HL-60/S4 treated with retinoic acid at 250 ng/mL for 4 days and 3 days (cell line): ENCODE measurements around the gene CCDC13.
"Not testable (repeated sequence)": the region's sequence is repeated elsewhere in the genome, so short reads cannot be mapped to it uniquely, and the experiment has no call there.

Experiments used
- in situ Hi-C: fragments of 300-500 bp; cut with MboI; formaldehyde crosslinking; loops from 2 replicates; pipeline ENCODE4 v1.7.0; 2022; ENCODE audit warnings: low sequenced_read_pairs

Gene CCDC13, protein sequence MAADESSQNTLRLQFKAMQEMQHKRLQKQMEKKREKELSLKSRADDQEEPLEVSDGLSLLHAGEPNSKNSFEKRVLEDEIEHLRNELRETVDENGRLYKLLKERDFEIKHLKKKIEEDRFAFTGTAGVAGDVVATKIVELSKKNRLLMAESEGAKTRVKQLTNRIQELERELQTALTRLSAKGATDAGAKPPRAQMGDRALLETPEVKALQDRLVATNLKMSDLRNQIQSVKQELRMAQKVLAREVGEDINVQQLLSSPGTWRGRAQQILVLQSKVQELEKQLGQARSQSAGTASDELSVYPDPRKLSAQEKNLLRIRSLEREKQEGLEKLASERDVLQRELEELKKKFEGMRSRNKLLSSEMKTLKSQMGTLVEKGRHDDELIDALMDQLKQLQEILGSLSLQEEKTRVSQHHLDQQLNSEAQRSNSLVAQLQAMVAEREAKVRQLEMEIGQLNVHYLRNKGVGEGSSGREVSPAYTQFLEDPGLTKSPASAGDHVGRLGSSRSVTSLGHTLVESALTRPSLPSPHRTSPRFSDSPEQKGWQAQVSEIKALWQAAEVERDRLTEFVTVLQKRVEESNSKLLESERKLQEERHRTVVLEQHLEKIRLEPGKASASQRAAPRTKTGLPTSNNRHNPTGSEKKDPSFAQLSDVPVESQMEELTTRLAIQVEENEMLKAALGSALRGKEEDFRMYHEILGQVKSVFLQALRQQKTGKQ

GRCh38 chr3:42772670-42773408 lies at the start of gene CCDC13:
Gene CCDC13 (minus strand): TSS chr3:42773253. CDS start chr3:42758345, 14,908 bp downstream.
- in situ Hi-C loops: no loop called here

GRCh38 chr3:42822828-42823227 lies 49.8 kb upstream of the CCDC13 start:
- in situ Hi-C loops: no loop called here

- in situ Hi-C loops: no loop called here
These were observed 47.6 kb upstream of the CCDC13 start for GRCh38 chr3:42820746-42821051.

DNA sequence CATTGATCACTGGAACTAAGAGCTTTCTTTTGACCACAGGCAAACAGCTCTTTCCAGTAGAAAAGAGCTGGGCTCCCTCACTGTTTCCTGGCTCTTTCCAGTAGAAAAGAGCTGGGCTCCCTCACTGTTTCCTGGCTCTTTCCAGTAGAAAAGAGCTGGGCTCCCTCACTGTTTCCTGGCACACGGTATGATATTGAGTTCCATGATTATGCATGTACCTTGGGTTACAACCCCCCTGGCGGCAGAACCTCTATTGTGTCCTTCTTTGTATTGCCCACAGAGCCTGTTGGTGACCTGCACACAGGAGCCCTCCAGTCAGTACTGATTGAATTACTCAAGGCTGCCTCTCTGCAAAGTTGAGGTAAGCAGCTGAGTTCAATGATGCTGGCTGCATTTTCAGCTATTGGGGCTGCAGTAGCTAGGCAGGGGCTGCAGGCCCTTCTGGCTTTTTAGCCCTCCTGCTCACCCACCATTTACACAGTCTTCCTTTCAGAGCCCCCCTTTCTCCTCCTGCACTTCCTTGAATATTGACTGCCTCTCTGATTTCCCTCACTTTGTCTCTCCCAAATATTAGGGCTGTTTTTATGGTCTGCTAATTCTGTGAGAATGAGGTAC lies 46.4 kb upstream of the CCDC13 start:
- in situ Hi-C loops: no loop called here

DNA sequence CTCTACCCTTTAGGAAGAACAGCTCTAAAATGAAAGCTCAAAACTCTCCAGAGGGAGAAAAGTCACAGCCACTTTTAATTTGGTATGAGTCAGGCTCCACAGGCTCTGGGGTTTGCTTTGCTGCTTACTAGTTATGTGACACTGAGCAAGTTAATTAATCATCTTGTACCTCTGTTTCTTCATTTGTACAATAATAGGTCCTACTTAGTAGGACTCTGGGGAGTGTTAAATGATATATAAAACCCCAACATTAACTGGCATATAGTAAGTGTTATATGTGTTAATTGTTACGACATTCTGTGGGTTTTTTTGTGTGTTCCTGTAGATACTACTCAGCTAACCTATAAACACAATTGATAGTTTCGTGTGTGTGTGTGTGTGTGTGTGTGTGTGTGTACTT lies 42.8 kb upstream of the CCDC13 start:
- in situ Hi-C loops: no loop called here

DNA sequence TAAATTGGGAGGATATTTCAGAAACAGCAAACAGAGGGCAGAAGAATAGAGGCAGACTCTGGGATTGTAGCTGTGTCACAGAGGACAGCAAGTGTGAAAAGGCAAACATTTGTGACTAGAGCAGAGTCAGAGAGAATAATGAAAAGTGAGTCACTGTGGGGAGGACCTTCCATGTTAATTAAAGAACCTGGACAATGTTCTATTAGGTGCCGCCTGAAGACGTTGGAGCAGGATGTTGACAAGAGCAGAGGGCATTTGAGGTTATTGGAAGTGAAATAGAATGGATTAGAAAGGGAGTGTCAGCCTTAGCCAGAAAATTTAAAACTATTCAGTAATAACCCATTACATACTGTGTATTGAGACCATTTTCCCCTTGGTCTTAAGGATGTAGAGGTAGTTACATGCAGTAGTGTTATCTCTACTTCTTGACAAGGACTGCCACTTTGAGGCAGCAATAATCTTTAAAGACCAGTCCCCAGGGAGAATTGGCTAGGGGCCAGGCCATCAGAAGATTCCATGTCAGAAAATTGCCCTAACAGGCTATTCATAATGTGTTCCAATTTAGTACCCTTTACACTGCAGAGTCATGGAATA lies 42.0 kb upstream of the CCDC13 start:
- in situ Hi-C loops: no loop called here

DNA sequence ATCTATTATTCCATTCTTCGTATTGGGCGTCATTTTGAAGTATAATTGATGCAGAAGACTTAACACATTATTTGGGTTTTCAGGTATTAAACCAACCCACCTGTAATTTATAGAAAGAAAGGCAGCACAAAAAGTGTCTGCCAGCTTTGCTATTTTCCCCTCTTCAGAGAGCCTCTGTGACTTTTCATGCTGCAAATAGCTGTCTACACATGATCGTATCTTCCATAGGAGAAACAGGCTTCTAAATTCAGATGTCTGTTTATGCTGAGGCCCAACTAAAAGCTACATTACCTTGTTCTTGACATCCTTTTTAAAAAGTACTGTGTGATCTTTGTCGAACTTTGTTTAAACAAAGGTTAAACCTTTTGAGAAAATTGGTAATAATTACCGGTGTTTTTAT lies 41.2 kb upstream of the CCDC13 start:
- in situ Hi-C loops: no loop called here

GRCh38 chr3:42811118-42811883 lies 38.2 kb upstream of the CCDC13 start:
- in situ Hi-C loops: not testable (repeated sequence)

- in situ Hi-C loops: not testable (repeated sequence)
These were observed 37.7 kb upstream of the CCDC13 start for GRCh38 chr3:42810706-42811105.

- in situ Hi-C loops: no loop called here
These were observed 36.1 kb upstream of the CCDC13 start, which contains the start of gene ACKR2 for GRCh38 chr3:42809202-42809601. Gene ACKR2 (plus strand): TSS chr3:42809445. CDS start chr3:42864503, 55,058 bp downstream.

DNA sequence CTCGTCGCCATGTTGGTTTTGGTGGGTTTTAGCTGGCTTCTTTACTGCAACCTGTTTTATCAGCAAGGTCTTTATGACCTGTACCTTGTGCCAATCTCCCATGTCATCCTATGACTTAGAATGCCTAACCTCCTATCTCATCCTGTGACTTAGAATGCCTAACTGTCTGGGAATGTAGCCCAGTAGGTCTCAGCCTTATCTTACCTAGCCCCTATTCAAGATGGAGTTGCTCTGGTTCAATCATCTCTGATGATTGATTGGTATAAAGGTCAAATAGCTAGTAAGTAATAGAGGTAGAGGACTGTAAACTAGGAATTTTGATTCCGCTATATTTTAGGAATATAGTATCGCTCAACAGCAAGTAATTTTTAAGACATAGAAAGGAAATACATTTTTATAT lies 34.9 kb upstream of the CCDC13 start:
- in situ Hi-C loops: no loop called here

DNA sequence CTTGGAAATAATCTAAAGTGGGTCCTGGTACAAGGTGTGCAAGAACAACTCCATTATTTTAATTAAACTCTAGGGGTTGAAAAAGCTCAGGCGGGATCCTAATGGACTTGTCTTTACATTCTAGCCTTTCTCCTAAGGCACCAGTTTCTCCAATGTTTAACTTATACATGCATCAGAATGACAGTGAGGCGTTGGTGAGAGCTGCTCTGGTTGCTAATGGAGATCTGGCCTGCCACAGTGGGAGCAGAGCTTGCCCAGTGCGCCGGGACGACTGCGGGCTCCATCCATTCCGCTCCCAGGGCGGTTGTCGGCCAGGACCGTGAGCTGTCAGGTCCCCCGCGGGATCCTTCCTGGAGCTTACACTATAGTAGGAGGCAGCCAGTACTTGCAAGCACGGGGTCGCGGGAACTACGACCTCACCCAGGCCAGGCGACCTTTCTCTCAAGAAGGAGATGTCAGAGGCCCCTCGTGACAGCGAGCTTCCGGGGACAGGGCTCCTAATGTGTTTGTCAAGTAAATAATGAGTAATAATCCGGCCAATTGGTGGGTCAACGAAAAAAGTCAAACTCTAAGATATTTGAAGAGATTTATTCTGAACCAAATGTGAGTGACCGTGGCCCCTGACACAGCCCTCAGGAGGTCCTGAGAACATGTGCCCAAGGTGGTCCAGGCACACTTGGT lies 32.2 kb upstream of the CCDC13 start:
- in situ Hi-C loops: no loop called here

- in situ Hi-C loops: no loop called here
These were observed 31.7 kb upstream of the CCDC13 start for GRCh38 chr3:42804831-42805132.

DNA sequence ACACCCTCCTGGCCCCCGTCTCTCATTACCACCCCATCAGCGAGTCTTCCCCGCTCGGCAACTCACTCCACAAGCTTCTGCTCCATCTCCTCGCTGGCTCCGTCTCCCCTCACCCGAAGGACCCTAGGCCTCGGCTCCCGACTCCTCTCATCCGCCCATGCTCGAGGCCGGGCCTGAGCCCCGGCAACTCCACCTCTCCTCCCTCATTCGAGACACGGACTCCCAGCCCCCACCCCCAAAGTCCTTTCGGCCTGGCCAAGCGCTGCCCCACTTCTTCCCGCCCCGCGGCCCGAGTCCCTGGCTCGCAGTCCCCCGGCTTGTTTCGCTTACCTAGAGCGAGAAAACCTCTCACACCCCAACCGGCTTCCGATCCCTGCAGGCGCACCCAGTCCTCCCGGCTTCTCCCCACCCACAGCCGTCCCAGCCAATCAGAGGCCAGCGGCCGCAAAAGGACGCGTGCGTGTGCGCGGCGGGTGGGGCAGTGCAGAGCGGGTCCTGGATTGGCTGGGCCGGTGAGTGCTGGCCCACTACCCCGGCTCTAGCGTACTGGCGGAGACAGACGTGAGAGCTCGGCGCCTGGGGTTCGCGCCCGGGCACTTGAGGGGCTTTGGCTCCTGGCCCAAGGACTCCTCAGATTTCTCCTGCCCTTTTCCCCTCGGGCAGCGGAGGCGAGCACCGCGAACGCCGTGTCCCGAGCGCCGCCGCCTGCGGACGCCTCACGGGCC lies 31.2 kb upstream of the CCDC13 start, which contains the start of gene HIGD1A:
HIGD1A (minus strand) TSS at position 385 of the 725 bp plus-strand sequence. CDS start 10,237 bp downstream, outside the sequence.
- in situ Hi-C loops: no loop called here

GRCh38 chr3:42803414-42804105 lies 30.5 kb upstream of the CCDC13 start:
- in situ Hi-C loops: no loop called here

GRCh38 chr3:42802876-42803413 lies 29.9 kb upstream of the CCDC13 start:
- in situ Hi-C loops: no loop called here

GRCh38 chr3:42801784-42802183 lies 28.7 kb upstream of the CCDC13 start:
- in situ Hi-C loops: no loop called here

- in situ Hi-C loops: no loop called here
These were observed 28.1 kb upstream of the CCDC13 start for GRCh38 chr3:42801048-42801620.
